ENCODE data around the gene COMP.

GRCh38 chr19:18830488-18830887 lies 39.4 kb upstream of the COMP start:
- TF ChIP-seq, protein P1, sequence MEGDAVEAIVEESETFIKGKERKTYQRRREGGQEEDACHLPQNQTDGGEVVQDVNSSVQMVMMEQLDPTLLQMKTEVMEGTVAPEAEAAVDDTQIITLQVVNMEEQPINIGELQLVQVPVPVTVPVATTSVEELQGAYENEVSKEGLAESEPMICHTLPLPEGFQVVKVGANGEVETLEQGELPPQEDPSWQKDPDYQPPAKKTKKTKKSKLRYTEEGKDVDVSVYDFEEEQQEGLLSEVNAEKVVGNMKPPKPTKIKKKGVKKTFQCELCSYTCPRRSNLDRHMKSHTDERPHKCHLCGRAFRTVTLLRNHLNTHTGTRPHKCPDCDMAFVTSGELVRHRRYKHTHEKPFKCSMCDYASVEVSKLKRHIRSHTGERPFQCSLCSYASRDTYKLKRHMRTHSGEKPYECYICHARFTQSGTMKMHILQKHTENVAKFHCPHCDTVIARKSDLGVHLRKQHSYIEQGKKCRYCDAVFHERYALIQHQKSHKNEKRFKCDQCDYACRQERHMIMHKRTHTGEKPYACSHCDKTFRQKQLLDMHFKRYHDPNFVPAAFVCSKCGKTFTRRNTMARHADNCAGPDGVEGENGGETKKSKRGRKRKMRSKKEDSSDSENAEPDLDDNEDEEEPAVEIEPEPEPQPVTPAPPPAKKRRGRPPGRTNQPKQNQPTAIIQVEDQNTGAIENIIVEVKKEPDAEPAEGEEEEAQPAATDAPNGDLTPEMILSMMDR (IDR thresholded peaks at IDR 0.05 in 8 of 11, conservative IDR thresholded peaks at IDR 0.05 in 3 of 11), result no peak
- no peak for TF ChIP-seq POLR2A (IDR thresholded peaks at IDR 0.05)
- TF ChIP-seq POLR2AphosphoS5 (IDR thresholded peaks at IDR 0.05), result no peak
